ENCODE results near the gene MC4R. TPM values are rescaled to one million over a fixed set of nuclear protein-coding genes. Genes with fewer than 3 reads are reported as not detected.
"Not testable (repeated sequence)": the region's sequence is repeated elsewhere in the genome, so short reads cannot be mapped to it uniquely, and the experiment has no call there.

The MC4R gene
- total RNA-seq, result not detected in 2 replicates

DNA sequence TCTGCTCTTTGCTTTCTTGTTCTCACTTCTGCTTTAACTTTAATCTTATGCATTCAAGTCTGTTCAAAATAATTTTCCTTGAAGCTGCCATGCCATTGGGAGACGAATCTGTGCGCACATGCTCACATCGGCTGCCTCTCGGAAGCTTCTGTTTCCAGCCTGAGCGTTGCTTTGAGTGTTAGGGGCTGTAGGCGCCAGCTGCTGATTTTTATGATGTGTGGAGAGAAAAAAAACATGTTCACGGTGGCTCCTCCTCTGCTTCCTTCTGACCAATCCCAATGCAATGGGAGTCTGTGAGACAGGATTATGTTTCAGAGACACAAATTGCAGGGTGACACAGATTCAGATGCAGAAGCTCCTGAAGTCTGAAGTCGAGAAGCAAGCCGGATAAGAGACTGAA is at the start of gene MC4R:
Gene MC4R (minus strand): TSS at position 180 of the 400 bp plus-strand sequence. CDS start 426 bp downstream, outside the sequence.
- intact Hi-C loops (cut with micrococcal nuclease), result no loop called here

GRCh38 chr18:60422306-60422705 is 49.7 kb upstream of the MC4R start:
- intact Hi-C loops (cut with micrococcal nuclease), result not testable (repeated sequence)

DNA sequence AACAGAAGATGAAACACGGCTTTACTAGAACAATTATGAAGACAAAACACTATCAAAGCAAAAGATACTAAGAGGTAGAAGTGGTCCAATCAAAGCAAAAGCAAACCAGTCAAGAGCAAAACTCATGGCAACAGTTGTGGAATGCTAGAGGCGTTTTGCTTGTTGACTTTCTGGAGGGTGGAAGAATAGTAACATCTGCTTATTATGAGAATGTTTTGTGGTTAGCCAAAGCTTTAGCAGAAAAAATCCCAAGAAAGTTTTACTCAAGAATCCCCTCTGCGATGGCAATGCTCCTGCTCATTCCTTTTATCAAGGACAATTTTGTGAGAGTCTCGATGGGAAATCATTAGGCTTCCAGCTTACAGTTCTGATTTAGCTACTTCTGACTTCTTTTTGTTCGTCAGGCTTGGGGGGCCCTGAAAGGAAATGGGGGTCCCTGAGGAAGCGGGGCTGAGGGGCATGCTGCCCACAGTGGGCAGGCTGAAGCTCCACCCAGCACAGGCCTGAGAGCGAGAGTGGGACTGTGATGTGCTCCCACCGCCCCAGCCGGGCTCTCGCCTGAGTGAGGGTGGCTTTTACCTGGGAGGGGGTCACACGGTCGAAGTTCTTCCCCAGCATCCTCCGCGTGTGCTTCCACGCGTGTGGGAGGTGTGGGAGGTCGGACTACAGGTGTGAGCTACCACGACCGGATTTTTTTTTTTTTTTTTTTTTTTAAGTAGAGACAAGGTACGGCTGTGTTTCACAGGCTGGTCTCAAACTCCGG is 49.0 kb upstream of the MC4R start:
- intact Hi-C loops (cut with micrococcal nuclease), result no loop called here

DNA sequence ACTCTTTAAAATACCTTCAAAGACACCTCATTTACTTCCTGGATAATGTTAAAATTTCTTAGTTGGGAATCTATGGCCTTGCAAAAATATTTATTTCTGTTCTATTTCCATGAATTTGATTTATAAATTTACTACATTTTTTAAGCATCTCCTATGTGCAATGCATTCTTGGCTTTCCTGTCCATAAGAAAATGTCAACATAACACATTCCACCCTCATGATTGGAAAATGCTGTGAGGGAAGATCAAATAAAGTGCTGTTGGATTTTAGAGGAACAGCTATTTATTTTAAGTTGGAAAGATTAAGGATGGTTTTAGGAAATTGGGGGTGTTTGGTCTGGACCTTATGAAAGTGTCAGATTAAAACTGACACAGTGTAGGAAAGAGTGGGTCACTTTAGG is 45.4 kb upstream of the MC4R start:
- intact Hi-C loops (cut with micrococcal nuclease), result no loop called here

DNA sequence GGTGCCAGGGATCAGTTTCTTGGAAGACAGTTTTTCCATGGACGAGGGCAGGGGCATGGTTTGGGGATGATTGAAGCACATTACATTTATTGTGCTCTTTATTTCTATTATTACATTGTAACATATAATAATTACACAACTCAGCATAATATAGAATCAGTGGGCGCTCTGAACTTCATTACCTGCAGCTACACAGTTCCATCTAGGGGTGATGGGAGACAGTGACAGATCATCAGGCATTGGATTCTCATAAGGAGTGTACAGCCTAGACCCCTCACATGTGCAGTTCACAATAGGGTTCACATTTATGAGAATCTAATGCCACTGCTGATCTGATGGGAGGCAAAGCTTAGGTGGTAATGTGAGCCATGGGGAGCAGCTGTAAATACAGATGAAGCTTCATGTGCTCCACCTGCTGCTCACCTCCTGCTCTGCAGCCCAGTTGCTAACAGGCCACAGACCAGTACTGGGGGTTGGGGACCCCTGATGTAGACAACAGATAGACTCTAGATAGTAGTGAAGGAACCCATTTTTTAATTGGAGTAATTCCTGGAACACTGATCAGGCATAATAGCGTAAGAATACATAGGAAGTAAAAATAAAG is 41.5 kb upstream of the MC4R start:
- intact Hi-C loops (cut with micrococcal nuclease), result no loop called here

GRCh38 chr18:60411715-60412114 is 39.1 kb upstream of the MC4R start:
- intact Hi-C loops (cut with micrococcal nuclease), result no loop called here

- intact Hi-C loops (cut with micrococcal nuclease), result no loop called here
Measured at GRCh38 chr18:60406721-60407120, 34.1 kb upstream of the MC4R start.

DNA sequence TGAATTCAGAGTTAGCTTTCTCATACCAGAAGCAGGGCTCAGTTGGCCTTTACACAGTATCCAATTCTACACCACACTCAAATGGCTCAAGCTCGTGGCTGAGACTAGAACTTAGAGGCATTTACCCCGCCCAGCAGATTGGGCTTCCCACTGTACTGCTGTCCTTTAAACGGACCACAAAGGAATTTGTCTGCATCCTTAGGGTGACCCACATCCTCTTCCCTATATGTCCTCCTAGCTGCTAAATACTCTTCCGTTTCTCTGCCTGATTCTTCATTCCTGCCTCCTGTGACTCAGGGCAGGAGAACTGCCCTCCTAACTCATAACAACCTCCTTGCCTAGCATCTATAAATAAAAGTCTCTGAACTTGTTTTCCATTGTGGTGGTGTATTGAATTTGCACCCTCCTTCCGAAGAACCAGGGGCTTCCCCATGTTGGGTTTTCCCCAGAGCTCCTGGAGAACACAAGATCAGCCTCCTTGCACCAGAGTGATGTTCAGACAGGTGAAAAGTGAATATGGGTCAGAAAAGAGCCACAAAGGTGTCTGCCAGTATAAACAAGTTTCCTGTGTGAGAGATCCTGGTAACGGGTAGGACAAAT is 32.0 kb upstream of the MC4R start:
- intact Hi-C loops (cut with micrococcal nuclease), result no loop called here

GRCh38 chr18:60401346-60401745 is 28.8 kb upstream of the MC4R start:
- intact Hi-C loops (cut with micrococcal nuclease), result no loop called here

DNA sequence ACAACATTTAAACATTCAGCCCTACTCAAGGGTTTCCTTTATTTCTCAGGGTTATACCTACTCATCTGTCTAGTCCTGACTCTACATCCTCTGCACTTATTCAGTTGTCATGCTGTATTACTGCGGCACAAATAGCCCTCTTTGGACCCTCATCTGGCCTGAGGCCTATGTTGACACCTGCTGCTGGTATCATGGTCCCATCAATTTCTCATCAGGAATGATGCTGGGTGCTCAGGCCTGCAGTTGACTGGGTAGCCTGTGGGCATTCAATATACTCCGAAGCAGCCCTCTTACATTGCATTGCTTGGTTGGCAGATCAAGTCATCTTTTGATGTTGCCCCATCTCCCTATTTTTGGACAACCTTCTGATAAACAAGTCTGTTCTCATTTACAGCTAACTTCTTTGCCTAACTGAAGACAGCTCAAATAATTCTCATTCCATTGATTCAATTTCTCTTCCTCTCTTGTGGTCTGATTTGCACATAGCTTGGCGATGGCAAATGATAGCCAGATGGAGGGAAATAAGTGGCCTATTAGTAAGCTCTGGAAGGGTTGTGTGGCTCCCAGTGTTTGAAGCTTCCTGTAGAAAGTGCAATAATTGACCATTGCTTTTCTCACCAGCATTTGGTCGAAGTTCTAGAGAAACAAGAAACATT is 19.1 kb upstream of the MC4R start:
- intact Hi-C loops (cut with micrococcal nuclease), result loop anchor here (10.0 kb wide), 1 partner anchor 57 kb away; no protein-coding TSS in a partner anchor

GRCh38 chr18:60389314-60389713 is 16.7 kb upstream of the MC4R start:
- intact Hi-C loops (cut with micrococcal nuclease), result no loop called here

DNA sequence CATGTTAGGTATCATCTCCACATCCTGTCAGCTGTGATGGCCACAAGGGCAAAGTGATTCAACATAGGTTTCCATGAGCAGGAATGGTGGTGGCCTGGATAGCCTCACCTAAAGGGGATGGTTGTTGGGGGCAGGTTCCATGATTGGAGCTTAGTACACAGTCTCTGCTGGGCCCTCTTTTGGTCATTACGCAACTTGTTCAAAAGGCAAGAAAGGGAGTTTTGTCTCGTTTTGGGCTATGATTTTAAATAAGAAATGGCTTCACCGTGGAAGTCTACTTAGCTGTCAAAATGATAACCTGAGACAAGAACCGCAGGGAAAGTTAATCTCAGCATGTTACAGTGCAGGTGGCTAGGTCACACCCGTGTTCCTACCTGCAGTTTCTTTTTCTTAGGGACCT is 13.1 kb upstream of the MC4R start:
- intact Hi-C loops (cut with micrococcal nuclease), result no loop called here

GRCh38 chr18:60383893-60384292 is 11.3 kb upstream of the MC4R start:
- intact Hi-C loops (cut with micrococcal nuclease), result no loop called here

DNA sequence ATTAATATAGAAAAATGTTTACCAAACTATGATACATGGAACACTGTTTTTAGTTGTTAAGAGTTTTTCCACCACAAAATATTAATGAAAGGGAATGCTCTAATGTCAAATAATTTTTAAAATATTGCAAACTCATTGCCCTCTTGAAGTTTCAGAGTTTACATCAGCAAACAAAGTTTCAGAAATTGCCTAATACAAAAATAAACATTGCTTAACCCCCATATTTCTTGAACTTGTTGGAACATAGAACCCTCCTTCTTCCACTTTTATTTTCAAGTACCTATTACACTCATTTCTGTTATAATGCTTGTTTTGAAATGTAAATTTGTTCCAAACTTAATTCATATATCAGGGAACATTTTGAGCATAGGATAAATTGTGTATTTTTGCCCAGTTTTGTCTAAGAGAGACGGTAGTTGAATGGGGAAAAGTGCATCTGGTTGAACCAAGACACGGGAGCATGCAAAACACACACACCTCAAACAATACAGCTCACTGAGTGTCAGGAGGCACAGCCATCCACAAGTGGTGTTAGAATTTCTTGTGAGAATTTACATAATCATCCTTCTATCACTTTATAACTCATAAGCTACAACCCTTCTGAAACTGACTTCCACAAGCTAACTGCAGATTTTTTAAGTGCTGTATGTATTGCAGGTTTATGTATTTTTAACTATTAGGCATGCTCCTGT is 5.3 kb upstream of the MC4R start:
- intact Hi-C loops (cut with micrococcal nuclease), result no loop called here

GRCh38 chr18:60372132-60372531 is 443 bp downstream of the MC4R start:
- intact Hi-C loops (cut with micrococcal nuclease), result no loop called here

GRCh38 chr18:60358516-60358915 is 14.1 kb downstream of the MC4R start:
- intact Hi-C loops (cut with micrococcal nuclease), result no loop called here

DNA sequence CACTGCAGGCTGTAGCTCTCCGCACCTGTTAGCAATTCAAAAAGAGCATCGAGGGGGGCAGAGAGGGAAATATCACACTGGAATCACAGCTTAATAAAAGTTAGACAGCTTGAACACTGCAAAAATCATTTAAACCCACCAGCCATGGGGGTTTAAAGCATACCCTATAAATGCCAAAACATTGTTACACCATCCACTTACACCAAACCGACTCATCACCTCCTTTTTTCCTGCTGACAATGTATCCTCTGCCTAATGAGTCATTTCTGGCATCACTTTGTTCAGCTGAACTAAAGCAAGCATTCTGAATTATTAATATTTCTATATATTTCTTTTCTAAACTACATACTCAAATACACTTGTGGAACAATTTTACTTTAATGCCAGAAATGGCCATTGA is 21.6 kb downstream of the MC4R start:
- intact Hi-C loops (cut with micrococcal nuclease), result no loop called here

GRCh38 chr18:60350150-60350549 is 22.4 kb downstream of the MC4R start:
- intact Hi-C loops (cut with micrococcal nuclease), result no loop called here

GRCh38 chr18:60347526-60348045 is 25.0 kb downstream of the MC4R start:
- intact Hi-C loops (cut with micrococcal nuclease), result no loop called here

- intact Hi-C loops (cut with micrococcal nuclease), result loop anchor here (10.0 kb wide), 1 partner anchor 56 kb away; no protein-coding TSS in a partner anchor
Measured at GRCh38 chr18:60339018-60339417, 33.6 kb downstream of the MC4R start.

GRCh38 chr18:60331890-60332289 is 40.7 kb downstream of the MC4R start:
- intact Hi-C loops (cut with micrococcal nuclease), result loop anchor here (10.0 kb wide), 1 partner anchor 63 kb away; no protein-coding TSS in a partner anchor

Data from T-helper 2 cell treated with Interferon-gamma antibody and Interleukin-4, amounts not matched to agents 100 ng/mL and 5 ng/mL, for 36 hours (primary cell).